ENCODE measurements around the gene NLRP13. TPM values are rescaled to one million over a fixed set of nuclear protein-coding genes. Genes with fewer than 3 reads are reported as not detected.

Gene NLRP13
- total RNA-seq, 2 experiments from 2014 or later, result not detected

- DNase-seq (no peak), ATAC-seq (no peak)
- intact Hi-C loops (cut with micrococcal nuclease), result no loop called here
- TF ChIP-seq CTCF (IDR thresholded peaks at IDR 0.05), result no peak
- ChIA-PET POLR2A (no interaction called here), CTCF (no interaction called here)
- Mint-ChIP-seq H3K4me3 (no peak overlapping the region), H3K27ac (no peak overlapping the region), H3K27me3 (no peaks in the 10 kb centered on the region), H3K9me3 (peaks cover 3% of the 10 kb centered on the region), H3K36me3 (ENCODE audit: low read depth) (no peaks in the 10 kb centered on the region), H3K4me1 (ENCODE audit: low read depth) (no peaks in the 10 kb centered on the region)
These were observed 29.9 kb downstream of the NLRP13 start for GRCh38 chr19:55902080-55902751.

GRCh38 chr19:55901369-55902079 is 30.6 kb downstream of the NLRP13 start:
- intact Hi-C loops (cut with micrococcal nuclease), result no loop called here
- no peaks in the 10 kb centered on the region for H3K27me3 Mint-ChIP-seq
- H3K9me3 Mint-ChIP-seq, result peaks cover 7% of the 10 kb centered on the region
- no peak overlapping the region for H3K27ac Mint-ChIP-seq
- H3K4me3 Mint-ChIP-seq, result no peak overlapping the region
- POLR2A ChIA-PET, result no interaction called here
- no peak for DNase-seq
- no peak for ATAC-seq
- no peaks in the 10 kb centered on the region for H3K36me3 Mint-ChIP-seq (ENCODE audit: low read depth)
- CTCF ChIA-PET, result interaction anchor here (0.9 kb wide), 1 partner anchor 15 kb away, joined by 3 read pairs; no protein-coding TSS in a partner anchor
- TF ChIP-seq CTCF (IDR thresholded peaks at IDR 0.05), result no peak
- no peaks in the 10 kb centered on the region for H3K4me1 Mint-ChIP-seq (ENCODE audit: low read depth)

DNA sequence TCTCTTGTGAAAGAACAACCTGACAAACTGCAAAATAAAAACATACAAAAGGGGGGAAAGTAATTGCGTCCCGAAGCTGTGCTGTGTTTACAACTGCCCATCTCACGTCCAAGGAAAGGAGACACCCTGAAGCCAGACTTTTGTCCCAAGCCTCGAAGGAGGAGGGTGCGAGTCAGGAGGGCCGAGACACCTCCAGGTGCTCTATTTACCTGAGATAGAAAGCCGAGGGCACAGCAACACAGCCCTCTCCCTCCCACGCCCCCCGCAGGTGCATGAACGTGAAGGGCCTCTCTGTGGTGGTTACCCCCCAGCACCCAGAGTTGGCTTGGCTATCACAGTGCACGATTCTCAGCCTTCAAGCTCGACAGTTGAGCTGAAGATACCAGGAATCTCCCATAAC is 33.2 kb downstream of the NLRP13 start:
- ChIA-PET CTCF (no interaction called here), POLR2A (interaction anchor here (0.6 kb wide), 2 partner anchors 1036 to 1932 kb away, joined by 3 read pairs; no protein-coding TSS in a partner anchor)
- intact Hi-C loops (cut with micrococcal nuclease), result no loop called here
- DNase-seq, result no peak
- ATAC-seq, result no peak
- no peaks in the 10 kb centered on the region for H3K27me3 Mint-ChIP-seq
- no peak overlapping the region for H3K27ac Mint-ChIP-seq
- no peaks in the 10 kb centered on the region for H3K36me3 Mint-ChIP-seq (ENCODE audit: low read depth)
- no peaks in the 10 kb centered on the region for H3K4me1 Mint-ChIP-seq (ENCODE audit: low read depth)
- peaks cover 10% of the 10 kb centered on the region for H3K9me3 Mint-ChIP-seq
- no peak for TF ChIP-seq CTCF (IDR thresholded peaks at IDR 0.05)
- no peak overlapping the region for H3K4me3 Mint-ChIP-seq

DNA sequence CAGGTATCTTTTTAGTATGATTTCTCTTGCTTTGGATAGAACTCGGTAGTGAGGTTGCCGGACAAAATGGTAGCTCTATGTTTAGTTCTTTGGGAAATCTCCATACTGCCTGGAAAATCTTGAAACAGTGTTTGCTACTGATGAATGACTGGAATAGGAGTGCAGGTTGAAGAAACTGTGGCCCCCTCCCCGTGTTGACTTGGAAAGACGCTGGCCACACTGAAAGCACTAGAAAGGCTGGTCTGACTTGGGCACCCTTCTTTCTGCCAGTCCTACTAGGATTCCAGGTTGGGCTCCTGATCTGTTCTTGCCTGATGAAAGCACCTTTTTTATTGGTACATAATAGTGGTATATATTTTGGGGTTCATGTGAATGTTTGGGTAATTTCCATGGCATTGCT is 49.5 kb downstream of the NLRP13 start:
- ATAC-seq, result no peak
- H3K4me1 Mint-ChIP-seq (ENCODE audit: low read depth), result no peaks in the 10 kb centered on the region

More for the DNA sequence above, 49.5 kb downstream of the NLRP13 start:
- Mint-ChIP-seq H3K4me3 (no peak overlapping the region), H3K27ac (no peak overlapping the region), H3K27me3 (peaks cover 6% of the 10 kb centered on the region), H3K9me3 (peaks cover 16% of the 10 kb centered on the region), H3K36me3 (ENCODE audit: low read depth) (no peaks in the 10 kb centered on the region)
- POLR2A ChIA-PET, result no interaction called here
- CTCF ChIA-PET, result interaction anchor here (0.6 kb wide), 1 partner anchor 17 kb away, joined by 3 read pairs; no protein-coding TSS in a partner anchor
- intact Hi-C loops (cut with micrococcal nuclease), result no loop called here
- no peak for TF ChIP-seq CTCF (IDR thresholded peaks at IDR 0.05)
- no peak for DNase-seq

All from activated CD8-positive, alpha-beta T cell treated with anti-CD3 and anti-CD28 coated beads for 36 hours (primary cell).